HG03460 (cell line): ENCODE data around the gene CMTM4.

Experiments used
- ATAC-seq: cut with Tn5 transposase; IDR thresholded peaks from one replicate; pipeline ENCODE4 v1.9.1; 2021; ENCODE audit not compliant: unreplicated experiment

The CMTM4 gene

DNA sequence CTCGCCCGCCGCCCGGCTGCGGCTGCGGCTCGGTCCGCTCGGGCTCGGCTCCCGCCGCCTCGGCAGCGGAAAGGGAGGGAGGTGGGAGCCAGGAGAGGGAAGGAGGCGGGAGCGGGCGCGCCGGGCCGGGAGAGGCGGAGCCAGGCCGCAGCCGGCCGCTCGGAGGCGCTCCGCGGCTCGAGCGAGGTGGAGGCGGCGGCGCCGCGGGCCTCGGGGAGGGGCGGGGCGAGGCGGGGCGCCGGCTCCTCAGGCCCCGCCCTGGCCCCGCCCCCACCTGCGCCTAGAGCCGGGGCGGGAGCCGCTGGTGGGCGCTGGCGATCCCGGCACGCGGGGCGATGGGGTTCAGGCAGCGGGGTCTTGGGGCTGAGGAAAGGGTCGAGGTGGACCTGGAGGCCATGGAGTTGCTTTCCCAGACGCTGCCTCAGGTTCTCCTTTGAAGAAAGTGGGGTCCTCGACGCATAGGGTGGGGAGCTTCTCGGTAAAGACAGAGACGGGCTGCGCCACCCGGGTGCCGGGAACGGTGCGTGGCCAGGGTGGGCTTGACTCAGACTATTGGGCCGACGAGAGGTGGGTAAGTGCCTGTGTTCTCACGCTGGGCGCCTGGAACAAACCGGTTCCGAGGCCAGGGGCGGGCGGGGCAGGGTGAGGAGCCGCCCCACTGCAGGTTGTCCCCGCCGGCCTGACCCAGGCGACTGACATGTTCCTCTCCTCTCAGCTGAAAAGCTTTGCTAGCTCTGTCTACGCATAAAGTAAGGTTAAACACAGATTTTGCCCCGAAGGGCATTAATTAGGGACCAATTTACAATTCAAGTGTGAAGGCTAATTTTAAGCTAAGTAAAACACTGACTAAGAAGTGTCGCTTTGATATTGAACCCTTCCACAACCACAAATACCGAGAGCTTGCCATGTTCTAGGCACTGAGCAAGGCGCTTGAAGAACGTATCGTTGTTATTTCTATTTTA is at the start of gene CMTM4:
TSS of gene CMTM4 (minus strand) at position 75 of the 962 bp plus-strand sequence. CDS start 218 bp downstream, outside the sequence.
- ATAC-seq: peak; percentile 92

DNA sequence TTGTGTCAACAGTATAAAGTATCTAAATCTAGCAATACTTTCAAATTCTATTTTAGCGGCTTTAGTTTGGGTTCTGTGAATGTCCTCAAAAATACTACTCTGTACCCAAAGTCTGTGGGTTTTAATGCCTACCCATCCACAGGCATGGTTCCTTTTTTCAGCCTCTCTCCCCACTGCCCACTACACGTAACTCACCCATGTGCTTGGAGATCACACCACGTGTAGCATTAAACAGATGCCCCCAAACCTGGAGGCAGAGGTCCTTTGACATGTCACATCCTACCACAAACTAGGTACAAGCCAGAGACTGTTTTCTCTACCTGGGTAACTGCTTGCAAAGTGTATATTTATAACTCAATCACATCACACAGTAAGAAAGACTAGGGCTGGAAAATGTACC is 49.5 kb upstream of the CMTM4 start:
- ATAC-seq: no peak

DNA sequence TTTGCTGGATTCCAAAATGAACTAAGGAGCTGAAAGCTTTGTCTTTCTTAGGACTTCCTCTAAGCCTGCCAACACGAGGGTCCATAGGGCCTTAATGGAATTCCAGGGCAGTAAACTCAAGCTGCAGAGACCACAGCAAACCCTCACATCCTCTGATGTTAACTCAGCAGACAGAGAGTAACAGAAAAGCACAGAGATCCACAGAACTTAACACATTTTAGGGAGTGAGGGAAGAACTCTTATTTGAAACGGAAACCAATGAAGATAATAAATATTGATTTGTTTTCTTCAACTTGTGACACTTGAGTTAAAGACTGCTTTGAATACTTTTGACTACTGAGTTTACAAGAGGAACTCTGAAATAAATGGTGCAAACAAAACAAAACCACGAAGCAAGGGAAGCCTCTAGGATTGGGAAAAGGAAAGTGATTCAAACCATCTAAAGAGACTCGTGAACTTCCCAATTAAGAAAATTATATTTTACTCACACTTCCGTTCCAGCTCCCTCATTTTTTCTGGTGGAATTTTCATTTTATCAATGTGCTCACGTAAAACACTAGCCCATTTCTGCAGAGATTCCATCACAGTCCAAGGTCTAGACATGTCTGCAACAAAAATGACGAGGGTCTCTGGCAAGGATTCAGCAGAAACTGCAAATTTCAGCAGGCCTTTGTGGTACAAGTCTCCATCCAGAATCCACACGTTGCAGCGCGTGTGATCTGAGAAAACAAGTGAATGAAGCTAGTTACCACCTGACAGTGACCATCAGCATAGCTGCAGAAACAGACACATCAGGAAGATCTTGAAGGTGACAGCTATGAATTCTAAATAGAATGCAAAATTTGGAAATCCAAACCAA is 45.6 kb upstream of the CMTM4 start:
- ATAC-seq: no peak

DNA sequence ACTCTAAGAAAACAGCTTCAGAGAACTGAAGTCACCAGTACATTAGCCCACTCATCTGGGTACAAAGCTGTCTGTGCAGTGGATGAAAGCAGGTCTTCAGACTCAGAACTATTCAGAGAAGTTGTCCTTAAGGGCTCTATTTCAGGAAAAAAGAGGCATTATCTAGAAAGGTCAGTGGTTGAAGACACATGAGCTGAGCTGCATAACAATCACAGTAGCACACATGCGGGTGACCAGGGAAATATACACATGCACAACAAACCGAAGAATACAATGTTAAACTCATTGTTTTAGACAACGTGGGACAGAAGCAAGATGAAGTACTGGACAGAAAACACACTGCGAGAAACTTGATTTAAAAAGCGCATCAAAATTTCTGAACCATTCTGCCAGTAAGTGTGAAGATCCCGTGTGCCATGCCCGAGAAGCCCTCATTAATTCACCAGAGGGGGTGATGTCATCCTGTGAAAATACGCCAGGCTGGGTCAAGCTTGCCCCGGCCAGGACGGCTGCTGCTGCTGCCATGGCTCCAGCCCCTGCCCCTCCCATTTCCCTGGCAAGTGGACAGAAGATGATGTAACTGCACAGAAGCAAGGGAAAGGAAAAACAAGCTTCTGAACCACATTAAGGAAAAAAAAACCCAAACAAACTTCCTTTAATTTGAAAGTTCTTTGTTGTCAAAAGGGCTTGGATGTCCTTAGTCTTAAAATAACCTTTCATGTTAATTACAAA is 44.8 kb upstream of the CMTM4 start:
- no peak for ATAC-seq

DNA sequence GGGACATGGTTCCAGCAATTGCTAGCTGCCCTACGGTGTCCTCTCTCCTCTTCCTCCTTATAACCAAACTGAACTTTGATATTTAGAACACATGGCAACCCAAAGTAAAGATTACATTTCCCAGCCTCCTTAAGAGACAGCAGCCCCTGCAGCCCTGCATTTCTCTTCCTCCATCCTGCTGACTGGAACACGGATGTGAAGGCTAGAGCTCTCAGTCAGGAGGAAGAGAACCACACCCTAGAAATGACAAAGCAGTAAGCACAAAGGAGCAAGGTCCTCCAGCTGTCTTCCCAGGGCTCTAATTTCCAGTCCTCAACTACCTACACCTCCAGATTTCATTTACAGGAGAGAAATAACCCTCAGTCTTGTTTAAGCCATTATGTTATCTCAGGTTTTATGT is 44.0 kb upstream of the CMTM4 start:
- ATAC-seq: no peak

DNA sequence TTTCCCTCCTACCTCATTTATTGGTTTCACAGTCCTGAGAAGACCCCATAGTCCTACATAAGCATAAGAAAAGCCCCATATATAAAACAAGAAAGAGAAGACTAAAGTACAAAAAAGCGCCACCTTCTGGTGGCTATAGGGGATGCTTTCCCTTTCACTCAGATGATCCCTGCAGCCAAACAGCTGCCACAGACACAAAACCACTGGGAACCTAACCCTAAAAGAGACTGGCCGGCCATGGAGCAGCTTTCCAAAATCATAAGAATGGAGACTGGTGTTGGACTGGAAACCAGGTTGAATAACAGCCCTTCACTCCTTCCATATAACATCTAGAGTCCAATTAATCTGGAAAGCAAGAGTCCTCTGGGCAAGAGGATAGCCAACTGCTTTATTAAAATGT is 43.5 kb upstream of the CMTM4 start:
- ATAC-seq: no peak

DNA sequence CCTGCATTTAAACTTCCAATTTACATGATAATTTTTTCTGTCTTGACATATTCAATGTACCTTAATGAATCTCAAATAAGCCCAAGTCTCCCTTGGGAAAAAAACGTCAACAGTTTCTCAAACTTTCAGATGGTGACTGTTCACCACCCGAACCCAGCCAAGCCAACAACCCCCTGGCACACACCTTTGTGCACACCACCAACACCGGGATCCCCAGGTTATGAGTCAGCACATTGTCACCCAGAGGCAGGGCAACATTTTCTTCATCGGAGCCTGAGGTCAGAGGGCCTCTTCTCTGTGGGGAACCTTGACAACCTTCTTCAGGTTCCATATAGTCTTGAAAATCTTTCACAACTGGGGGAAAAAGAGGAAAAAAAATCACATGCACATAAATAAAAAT is 39.3 kb upstream of the CMTM4 start:
- ATAC-seq: no peak

DNA sequence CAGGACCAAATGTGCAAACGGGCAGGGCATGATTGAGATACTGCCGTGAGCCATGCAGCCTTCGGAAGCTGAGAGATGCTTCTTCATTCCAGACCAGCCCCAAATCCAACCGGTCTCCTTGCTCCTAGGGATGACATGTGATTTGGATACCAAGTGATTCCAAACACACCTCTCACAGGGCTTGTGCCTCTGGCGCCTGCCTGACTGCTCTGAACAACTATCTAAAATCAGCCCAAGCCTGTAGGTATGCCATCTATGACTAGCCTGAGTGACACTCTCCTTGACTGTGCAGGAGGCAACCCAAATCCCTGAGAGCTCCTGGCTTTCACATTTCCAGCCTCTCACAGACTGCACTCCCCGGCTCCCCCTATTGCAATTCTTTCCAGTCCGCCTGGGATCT is 34.6 kb upstream of the CMTM4 start:
- ATAC-seq: no peak

DNA sequence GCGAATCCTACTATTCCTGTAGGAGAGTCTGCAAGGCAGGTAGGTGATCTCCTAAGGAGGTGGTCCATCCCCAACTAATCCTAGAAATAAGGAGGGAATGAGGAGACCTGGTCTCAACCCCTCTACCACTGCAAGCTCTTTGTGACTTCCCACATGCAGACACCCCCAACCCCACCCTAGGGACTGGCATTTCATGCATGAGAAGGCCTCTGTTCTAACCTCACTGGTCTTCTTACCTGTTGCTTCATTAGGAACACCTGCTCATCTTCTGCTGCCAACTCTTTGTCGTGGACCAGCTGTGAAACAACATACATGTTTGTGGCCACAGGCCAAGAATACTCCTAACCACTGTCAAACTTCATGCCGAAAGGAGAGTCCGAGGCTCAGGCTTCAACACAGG is 32.3 kb upstream of the CMTM4 start:
- no peak for ATAC-seq

DNA sequence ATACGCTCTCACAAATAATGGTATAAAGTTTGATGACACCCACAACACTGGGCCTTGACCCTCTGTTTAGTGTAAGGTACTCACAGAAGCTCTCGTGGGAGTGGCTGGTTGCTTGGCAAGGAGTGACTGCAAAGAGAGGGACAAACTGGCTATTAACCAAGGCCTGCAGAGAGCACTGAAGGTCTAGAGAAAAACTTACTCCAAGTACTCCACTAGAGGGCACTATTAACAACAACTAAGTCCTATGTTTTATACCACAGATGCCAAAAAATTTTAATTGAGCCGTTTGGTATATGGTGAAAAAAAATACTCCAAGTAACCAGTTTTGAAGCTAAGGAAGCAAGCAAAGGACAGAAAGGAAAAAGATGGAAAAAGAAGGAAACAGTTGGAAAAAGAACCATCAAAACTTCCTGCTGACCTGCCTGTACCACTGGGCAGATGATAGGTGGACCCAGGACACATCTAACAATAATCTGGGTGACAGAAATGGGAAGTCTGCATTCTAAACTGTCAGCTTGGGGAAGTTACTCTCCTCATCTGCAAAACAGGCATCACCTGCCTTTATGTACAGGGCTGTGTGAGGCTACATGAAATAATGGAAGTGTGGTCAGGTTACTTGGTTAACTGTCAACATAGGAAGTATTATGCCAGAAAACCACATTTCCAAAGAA is 31.7 kb upstream of the CMTM4 start:
- no peak for ATAC-seq

DNA sequence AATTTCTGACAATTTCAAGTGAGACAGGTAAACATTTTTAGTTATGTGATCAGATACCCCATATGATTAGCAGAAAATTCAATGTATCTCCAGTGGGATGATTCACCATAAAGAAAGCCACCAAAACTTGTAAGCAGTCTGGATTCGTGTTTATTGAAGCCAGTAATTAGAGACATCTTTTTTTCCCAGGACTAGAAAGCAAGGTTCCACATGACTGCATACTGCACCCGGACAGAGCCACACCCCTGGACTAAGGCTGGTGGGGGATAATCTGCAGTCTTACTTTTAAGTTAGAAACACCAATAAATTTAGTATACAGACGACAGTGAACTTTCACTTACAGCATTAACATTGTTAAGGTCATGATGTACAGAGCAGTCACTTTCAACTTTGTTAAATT is 24.2 kb upstream of the CMTM4 start:
- no peak for ATAC-seq

DNA sequence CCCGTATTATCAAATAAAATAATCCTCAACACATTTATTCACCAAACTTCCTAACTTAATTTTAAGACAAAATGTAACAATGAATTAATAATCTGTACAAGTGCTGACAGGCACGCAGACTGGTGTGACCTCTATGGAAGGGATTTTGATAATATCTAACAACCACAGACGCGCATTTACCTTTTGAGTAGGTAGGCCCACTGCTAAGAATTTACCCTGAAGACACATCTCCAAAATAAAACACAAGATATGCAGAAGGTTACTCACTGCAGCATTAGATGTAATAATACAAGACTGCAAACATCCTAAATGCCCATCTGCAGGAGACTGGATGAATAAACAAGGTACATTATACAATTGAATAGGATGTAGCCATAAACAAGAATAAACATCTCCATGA is 22.7 kb upstream of the CMTM4 start:
- ATAC-seq: no peak

DNA sequence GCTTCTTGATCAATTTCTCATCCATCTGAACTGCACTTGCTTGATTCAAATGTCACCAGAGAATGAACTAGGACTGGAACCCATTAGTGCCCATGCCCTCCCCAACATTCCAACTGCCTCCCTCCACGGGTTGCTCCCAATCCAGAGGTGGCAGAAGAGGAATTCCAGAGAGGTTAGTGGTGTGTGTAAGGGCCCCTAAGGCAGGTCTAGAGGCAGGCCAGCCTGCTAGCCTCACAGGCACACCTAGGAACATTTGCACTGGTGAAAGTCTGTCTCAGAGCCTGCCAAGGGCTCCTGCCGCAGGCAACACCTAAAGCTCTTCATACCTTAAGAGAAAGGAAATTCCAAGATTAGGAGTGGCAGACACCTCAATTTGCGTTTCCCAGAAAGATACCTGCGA is 21.2 kb upstream of the CMTM4 start:
- ATAC-seq: no peak

DNA sequence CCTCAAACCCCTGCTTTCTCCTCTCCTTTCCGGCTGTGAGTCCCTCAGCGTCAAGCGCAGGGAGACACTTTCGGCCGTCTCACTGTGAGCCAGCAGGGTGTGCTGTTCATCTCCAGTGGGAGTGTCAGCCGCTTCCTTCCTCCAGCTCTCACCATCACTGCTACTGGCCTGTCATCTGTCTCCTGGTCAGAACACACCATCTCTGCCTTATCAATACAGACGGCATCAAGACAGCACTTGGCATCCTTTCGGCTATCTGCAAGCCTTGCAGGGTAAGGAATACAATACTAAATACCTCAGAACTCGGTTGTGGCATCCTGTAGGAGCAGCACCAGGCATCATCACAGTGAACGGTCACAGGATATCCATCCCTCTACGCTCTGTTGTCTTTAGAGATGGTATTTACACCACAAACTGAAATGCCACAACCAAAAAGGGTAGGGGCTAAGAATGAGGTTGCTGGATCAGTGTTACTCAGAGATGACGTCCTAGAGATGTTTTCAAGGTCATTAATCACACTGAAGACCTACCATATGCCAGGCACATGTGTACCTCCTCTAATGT is 20.7 kb upstream of the CMTM4 start:
- ATAC-seq: no peak

DNA sequence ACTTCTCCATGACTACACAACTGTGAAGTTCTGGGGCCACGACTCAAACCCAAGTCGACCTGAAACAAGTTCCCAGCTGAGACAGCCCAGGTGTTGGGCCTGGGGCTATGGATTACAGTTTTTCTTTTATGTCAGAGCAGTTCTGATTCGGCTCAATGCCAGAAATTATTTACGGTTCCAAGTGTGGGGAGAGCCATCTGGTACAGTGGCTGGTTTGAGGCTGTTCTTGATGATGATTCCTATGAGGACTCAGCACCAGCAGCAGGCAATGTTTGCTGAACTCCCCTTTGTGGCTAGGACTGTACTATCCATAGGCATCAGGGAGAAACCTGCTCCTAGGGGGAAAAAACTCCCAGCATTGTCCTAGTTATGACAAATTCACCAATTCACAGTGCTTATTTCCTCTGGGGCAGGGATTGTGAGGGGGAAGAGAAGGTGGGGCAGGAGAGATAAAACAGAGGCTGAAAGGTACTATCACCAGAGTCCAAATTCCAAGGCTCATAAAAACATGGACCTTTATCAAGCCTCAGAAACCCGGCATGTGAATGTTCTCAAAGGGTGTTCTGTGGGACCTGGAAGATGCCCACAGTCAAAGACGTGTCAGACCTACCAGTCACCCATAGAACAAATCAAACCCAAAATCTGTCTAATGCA is 18.2 kb upstream of the CMTM4 start:
- no peak for ATAC-seq

DNA sequence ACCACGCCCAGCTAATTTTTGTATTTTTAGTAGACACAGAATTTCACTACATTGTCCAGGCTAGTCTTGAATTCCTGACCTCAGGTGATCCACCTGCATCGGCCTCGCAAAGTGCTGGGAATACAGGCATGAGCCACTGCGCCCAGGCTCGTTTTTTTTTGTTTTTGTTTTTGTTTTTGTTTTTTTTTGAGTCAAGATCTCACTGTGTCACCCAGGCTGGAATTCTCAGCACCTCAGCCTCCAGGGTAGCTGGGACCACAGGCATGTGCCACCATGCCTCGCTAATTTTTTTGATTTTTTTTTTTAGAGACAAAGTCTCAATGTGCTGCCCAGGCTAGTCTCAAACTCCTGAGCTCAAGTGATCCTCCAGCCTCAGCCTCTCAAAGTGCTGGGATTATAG is 17.5 kb upstream of the CMTM4 start:
- ATAC-seq: no peak

DNA sequence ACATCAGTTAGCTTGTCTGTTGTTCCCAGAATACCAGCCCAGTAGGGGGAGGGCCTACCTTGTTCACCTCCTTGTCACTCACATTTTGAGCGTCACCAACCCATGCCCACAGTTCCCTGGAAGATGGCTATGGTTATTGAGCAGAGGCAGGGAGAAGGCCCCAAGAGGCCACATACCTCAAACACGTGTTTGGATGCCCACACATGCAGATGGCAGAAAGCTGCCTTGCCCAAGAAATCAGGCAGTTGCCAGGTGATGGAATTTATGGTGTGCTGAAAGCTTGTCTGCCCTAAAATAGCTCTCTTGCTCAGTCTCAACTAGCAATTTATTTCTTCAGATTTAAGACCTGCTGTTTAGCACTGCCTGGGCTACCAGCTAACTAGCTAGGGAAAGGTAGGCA is 16.5 kb upstream of the CMTM4 start:
- no peak for ATAC-seq

DNA sequence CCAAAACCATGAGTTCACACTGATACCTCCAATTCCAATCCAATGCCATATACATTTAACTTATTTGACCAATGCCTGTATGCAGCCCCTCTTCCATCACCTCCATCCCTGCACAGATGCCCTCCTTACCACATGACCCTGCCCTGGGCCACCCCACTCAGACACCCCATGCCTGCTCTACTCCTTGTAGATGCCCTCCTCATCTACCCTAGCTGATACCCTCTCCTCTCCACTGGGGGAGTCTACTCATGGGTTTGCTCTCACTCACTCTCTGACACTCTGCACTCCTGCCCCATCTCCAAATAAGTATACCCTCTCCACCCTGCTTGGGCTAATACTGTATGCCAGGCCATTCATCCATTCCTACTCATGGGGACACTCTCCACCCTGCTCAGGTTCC is 16.0 kb upstream of the CMTM4 start:
- no peak for ATAC-seq

DNA sequence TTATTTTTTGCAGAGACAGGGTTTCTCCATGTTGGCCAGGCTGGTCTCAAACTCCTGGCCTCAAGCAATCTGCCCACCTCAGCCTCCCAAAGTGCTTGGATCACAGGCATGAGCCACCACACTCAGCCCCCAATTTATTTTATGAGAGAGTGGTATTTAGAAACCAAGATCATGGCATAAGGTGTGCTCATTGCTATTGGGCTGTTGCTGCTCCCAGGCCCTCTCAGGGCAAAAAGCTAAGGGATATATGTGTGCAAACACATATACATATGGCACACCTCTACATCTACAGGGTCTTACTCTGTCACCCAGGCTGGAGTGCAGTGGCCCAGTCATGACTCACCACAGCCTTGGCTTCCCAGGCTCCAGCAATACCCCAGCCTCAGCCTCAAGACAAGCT is 15.0 kb upstream of the CMTM4 start:
- ATAC-seq: no peak

DNA sequence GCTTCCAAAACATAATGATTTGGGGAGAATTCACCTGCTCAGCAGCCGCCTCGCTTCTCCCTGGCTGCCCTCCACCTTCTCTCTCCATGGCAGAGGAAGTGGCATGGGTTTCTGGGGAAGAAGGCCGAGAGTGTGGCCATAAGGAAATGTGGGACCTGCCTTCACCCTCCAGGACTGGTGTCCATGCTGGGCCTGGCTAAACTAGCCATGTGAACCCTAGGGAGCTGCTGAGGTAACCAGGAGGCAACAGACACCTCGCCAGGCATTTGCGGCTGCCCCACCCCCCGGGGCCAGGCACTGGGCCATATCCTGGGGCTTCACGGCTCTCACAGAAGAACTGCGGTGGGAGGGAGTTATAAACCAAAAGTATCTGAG is 9.9 kb upstream of the CMTM4 start:
- no peak for ATAC-seq
